ENCODE data around the gene HEBP2.

Gene HEBP2

GRCh38 chr6:138404666-138405337 is 779 bp downstream of the HEBP2 start:
- DNase-seq (ENCODE audit: low spot score) = no peak
- no peak for TF ChIP-seq CTCF (IDR thresholded peaks at IDR 0.05; ENCODE audit: borderline replicate concordance, control extremely low read depth, extremely low read depth, insufficient read depth, missing control alignments)
- in situ Hi-C loops (cut with MboI; ENCODE audit: low sequenced_read_pairs, unreplicated experiment) = no loop called here

GRCh38 chr6:138405816-138406413 is 1.9 kb downstream of the HEBP2 start:
- no peak for DNase-seq (ENCODE audit: low spot score)
- in situ Hi-C loops (cut with MboI; ENCODE audit: low sequenced_read_pairs, unreplicated experiment) = no loop called here
- no peak for TF ChIP-seq CTCF (IDR thresholded peaks at IDR 0.05; ENCODE audit: borderline replicate concordance, control extremely low read depth, extremely low read depth, insufficient read depth, missing control alignments)

- no peak for DNase-seq (ENCODE audit: low spot score)
- no peak for TF ChIP-seq CTCF (IDR thresholded peaks at IDR 0.05; ENCODE audit: borderline replicate concordance, control extremely low read depth, extremely low read depth, insufficient read depth, missing control alignments)
- in situ Hi-C loops (cut with MboI; ENCODE audit: low sequenced_read_pairs, unreplicated experiment) = no loop called here
Measured at GRCh38 chr6:138406443-138406842, 2.4 kb downstream of the HEBP2 start.

- no peak for DNase-seq (ENCODE audit: low spot score)
- no peak for TF ChIP-seq CTCF (IDR thresholded peaks at IDR 0.05; ENCODE audit: borderline replicate concordance, control extremely low read depth, extremely low read depth, insufficient read depth, missing control alignments)
- in situ Hi-C loops (cut with MboI; ENCODE audit: low sequenced_read_pairs, unreplicated experiment) = no loop called here
Measured at GRCh38 chr6:138410048-138410735, 6.2 kb downstream of the HEBP2 start.

GRCh38 chr6:138410972-138411880 is 7.2 kb downstream of the HEBP2 start:
- in situ Hi-C loops (cut with MboI; ENCODE audit: low sequenced_read_pairs, unreplicated experiment) = no loop called here

More at GRCh38 chr6:138410972-138411880, 7.2 kb downstream of the HEBP2 start:
- no peak for TF ChIP-seq CTCF (IDR thresholded peaks at IDR 0.05; ENCODE audit: borderline replicate concordance, control extremely low read depth, extremely low read depth, insufficient read depth, missing control alignments)
- peak; percentile 50 for DNase-seq (ENCODE audit: low spot score)

Measured in GM13976 (cell line).